Lower leg skin (tissue), 3 donors: ENCODE measurements around the gene ARID1B.

Experiments used
- POLR2A ChIP-seq, 2 donors: fragments of 450-650 bp; IDR thresholded peaks; one replicate each; pipeline ENCODE4 v1.6.1; 2016 to 2017; ENCODE audit warnings: antibody characterized with exemption in 2 of 2, mild to moderate bottlenecking in 1 of 2, moderate library complexity in 1 of 2
- TF ChIP-seq, protein P1 (sequence below), 3 donors: fragments of 450-650 bp; IDR thresholded peaks; one replicate each; pipeline ENCODE4 v1.5.1; 2016; ENCODE audit warnings: antibody characterized with exemption in 3 of 3, mild to moderate bottlenecking in 3 of 3, moderate library complexity in 2 of 3

DNA sequence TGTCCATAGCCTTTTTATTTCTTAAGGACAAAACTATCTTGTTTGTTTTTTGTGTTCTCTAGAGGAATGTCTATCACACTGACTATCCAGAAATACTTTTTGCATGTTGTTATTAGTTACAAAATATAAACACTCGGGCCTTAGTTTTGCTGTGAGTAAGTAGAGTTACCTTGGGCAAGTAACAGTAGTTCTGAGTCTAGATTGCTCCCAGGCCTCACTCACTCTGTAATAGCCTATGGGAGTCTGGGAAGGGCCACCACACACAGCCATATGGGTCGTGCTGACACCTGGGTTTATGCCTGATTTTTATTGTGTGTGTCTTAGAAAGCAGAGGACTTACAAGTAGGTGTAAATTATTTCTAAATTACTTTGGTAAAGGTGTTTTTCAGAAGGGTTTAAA lies 360.3 kb downstream of the ARID1B start:
- TF ChIP-seq, protein P1, sequence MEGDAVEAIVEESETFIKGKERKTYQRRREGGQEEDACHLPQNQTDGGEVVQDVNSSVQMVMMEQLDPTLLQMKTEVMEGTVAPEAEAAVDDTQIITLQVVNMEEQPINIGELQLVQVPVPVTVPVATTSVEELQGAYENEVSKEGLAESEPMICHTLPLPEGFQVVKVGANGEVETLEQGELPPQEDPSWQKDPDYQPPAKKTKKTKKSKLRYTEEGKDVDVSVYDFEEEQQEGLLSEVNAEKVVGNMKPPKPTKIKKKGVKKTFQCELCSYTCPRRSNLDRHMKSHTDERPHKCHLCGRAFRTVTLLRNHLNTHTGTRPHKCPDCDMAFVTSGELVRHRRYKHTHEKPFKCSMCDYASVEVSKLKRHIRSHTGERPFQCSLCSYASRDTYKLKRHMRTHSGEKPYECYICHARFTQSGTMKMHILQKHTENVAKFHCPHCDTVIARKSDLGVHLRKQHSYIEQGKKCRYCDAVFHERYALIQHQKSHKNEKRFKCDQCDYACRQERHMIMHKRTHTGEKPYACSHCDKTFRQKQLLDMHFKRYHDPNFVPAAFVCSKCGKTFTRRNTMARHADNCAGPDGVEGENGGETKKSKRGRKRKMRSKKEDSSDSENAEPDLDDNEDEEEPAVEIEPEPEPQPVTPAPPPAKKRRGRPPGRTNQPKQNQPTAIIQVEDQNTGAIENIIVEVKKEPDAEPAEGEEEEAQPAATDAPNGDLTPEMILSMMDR (IDR thresholded peaks at IDR 0.05), result no peak
- TF ChIP-seq POLR2A (IDR thresholded peaks at IDR 0.05), result no peak
